SK-N-DZ (cell line): ENCODE results near the gene ELP4.
"Not testable (repeated sequence)": the region's sequence is repeated elsewhere in the genome, so short reads cannot be mapped to it uniquely, and the experiment has no call there.

ENCODE experiments used
- DNase-seq: peaks from one replicate; pipeline ENCODE4 v3.0.0-alpha.2; 2015; ENCODE audit warnings: low spot score

Gene ELP4

GRCh38 chr11:31542862-31543261 is 33.3 kb downstream of the ELP4 start:
- DNase-seq: no peak

- no peak for DNase-seq
Observed at GRCh38 chr11:31555938-31556337, 46.4 kb downstream of the ELP4 start.

GRCh38 chr11:31558001-31558400 is 48.4 kb downstream of the ELP4 start:
- no peak for DNase-seq

- no peak for DNase-seq
Observed at GRCh38 chr11:31560842-31561476, 51.4 kb downstream of the ELP4 start.

- DNase-seq: not testable (repeated sequence)
Observed at GRCh38 chr11:31564517-31564916, 55.0 kb downstream of the ELP4 start.

- DNase-seq: not testable (repeated sequence)
Observed at GRCh38 chr11:31574133-31574532, 64.6 kb downstream of the ELP4 start.

- DNase-seq: not testable (repeated sequence)
Observed at GRCh38 chr11:31575764-31576163, 66.2 kb downstream of the ELP4 start.

- DNase-seq: not testable (repeated sequence)
Observed at GRCh38 chr11:31579412-31579811, 69.8 kb downstream of the ELP4 start.

- no peak for DNase-seq
Observed at GRCh38 chr11:31582697-31583096, 73.1 kb downstream of the ELP4 start.

GRCh38 chr11:31598454-31598853 is 88.9 kb downstream of the ELP4 start:
- no peak for DNase-seq

- DNase-seq: no peak
Observed at GRCh38 chr11:31601635-31602282, 92.2 kb downstream of the ELP4 start.

- DNase-seq: no peak
Observed at GRCh38 chr11:31606893-31607292, 97.3 kb downstream of the ELP4 start.

GRCh38 chr11:31607914-31608313 is 98.3 kb downstream of the ELP4 start:
- no peak for DNase-seq

GRCh38 chr11:31608995-31609394 is 99.4 kb downstream of the ELP4 start:
- no peak for DNase-seq

GRCh38 chr11:31610544-31610943 is 101.0 kb downstream of the ELP4 start:
- no peak for DNase-seq

- DNase-seq: no peak
Observed at GRCh38 chr11:31617246-31617645, 107.7 kb downstream of the ELP4 start.

- no peak for DNase-seq
Observed at GRCh38 chr11:31619980-31620379, 110.4 kb downstream of the ELP4 start.

- DNase-seq: no peak
Observed at GRCh38 chr11:31620434-31620833, 110.9 kb downstream of the ELP4 start.

GRCh38 chr11:31625868-31626267 is 116.3 kb downstream of the ELP4 start:
- no peak for DNase-seq

GRCh38 chr11:31628111-31628510 is 118.5 kb downstream of the ELP4 start:
- peak; percentile 41 for DNase-seq

- no peak for DNase-seq
Observed at GRCh38 chr11:31636983-31637382, 127.4 kb downstream of the ELP4 start.

- DNase-seq: peak; percentile 42
Observed at GRCh38 chr11:31640611-31641010, 131.0 kb downstream of the ELP4 start.

- peak; percentile 59 for DNase-seq
Observed at GRCh38 chr11:31641477-31642062, 132.0 kb downstream of the ELP4 start.
